GM19397 (cell line): ENCODE measurements around the gene PLD5.
"Not testable (repeated sequence)": the region's sequence is repeated elsewhere in the genome, so short reads cannot be mapped to it uniquely, and the experiment has no call there.

ENCODE experiments used
- ATAC-seq: cut with Tn5 transposase; IDR thresholded peaks from one replicate; pipeline ENCODE4 v1.9.1; 2021; ENCODE audit warnings: mild to moderate bottlenecking, moderate library complexity; ENCODE audit not compliant: unreplicated experiment

PLD5 gene

DNA sequence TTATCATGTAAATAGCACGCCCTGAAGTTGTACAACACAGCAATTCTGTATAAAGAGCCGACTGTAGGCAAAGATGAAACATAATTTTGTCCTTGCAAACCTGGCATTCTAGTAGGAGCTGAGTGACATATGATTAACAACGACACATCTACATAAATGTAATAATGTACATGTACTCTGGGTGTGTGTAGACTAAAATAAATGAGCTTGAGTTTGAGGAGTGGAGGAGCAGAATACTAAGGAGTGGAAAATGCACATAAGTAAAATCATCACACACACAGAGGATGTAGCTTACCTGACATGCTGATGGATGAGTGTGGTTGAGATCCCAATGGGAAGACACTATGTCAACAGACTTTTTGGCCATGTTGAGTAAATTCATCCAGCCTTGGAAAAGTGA, 236.4 kb downstream of the PLD5 start:
- not testable (repeated sequence) for ATAC-seq

DNA sequence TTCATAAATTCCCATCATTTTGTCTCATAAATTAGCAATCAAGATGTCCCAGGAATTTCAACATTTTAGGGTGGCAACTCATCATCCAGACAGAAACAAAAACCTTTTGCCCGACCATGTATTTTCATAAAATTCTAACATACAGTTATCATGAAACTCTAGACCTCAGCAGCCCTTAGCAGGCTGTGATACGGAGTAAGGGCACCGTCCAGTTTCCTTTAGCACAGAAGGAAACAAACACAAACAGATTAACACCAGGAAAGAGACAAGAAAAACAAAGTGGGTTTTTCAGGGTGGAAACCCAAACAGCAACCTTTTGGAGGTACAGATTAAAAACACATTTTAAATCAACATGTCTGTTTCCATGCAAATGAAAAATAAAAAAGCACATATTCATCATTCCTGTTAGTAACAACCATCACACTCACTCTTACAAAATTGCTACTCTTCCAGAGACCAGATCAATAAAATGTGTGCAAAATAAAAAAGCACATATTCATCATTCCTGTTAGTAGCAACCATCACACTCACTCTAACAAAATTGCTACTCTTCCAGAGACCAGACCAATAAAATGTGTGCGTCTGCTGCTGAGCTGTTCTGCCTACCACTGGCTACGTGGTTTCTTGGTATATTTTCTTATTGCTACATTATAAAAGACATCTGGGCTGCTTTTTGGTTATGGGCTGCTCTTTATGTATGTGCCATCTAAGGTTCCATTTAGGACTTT, 241.6 kb downstream of the PLD5 start:
- ATAC-seq: not testable (repeated sequence)

DNA sequence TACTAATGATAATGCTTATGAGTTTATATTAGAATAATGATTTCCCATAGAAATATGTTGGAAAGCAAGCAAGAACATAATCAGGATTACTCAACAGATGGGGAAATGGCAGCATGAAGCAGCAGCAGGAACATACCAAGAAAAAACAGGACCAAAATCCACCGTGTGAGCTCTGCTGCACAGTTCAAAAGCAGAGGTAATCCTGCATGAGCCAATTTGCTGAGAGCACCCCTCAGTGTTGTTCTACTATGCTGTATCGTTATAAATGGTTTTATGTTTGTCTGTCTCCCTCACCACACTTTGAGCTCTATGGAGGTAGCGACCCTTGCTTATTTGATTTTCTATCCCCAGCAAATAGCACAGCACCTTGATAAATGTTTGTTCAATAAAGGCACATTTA, 246.1 kb downstream of the PLD5 start:
- ATAC-seq: not testable (repeated sequence)

DNA sequence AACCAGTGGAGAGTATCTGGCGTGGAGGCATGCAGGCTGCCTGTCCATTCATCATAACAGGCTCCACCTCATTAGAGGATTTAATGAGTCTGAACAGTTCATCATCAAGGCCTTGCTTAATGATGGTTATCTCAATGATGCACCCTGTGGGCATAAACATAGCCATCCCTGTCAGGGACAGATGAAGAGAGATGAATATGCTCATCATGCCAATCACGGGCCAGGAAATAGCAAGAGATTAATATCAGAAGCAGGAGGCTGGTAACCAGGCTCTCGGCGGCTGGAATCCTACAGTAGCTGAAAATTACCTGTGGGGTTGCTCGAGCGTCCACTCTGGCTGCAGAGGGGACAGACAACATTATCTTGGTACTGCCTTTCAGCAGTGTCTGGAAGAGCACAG, 247.7 kb downstream of the PLD5 start:
- ATAC-seq: not testable (repeated sequence)

DNA sequence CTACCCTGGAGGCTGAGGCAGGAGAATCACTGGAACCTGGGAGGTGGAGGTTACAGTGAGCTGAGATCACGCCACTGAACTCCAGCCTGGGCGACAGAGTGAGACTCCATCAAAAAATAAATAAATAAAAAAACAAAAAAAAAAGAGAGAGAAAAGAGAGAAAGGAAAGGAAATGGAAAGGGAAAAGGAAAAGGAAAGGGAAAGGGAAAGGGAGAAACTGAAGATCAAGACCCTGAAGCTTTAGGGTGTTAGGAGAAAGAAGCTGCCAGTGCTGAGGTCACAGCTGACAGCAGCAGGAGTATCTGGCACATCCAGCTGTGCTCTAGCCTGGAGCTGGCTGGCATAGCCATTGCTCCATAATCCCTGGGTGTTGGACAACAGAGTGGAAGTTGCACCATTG, 257.5 kb downstream of the PLD5 start:
- not testable (repeated sequence) for ATAC-seq

DNA sequence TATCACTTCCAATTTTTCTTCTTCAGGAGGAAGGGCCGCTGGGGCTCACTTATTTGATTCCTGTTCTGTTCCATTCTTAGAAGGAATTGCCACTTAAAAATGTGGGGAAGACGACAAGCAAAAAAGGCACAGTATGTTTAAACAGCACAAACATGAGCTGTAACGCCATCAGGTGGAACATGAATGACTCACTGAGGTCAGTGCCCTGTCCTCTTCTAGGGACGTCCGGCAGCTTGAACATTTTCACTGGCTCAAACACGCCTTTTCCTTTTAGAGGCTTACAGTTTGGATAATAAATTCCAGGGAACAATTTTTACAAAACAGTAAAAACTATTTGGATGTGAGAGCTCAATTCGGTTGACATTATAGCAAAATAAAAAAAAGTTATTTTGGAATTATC, 260.1 kb downstream of the PLD5 start:
- ATAC-seq: not testable (repeated sequence)

DNA sequence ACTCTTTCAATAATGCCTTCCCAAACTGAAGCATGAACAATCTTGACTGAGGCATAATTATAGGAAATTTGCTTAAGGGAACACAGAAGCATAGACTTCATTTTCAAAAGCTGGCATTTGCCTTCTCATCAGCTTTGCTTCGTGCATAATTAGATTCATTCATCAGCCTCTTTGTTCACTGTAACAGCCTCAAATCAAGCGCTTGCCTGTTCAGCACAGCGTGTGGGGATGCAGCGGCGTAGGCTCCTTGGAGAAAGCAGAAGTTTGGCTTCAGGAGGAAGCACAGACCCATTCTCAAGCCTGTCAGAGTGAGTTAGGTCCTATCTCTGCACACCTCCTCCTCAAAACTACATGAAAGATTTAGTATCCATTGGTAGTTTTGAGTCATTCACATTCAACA, 279.2 kb downstream of the PLD5 start:
- no peak for ATAC-seq

DNA sequence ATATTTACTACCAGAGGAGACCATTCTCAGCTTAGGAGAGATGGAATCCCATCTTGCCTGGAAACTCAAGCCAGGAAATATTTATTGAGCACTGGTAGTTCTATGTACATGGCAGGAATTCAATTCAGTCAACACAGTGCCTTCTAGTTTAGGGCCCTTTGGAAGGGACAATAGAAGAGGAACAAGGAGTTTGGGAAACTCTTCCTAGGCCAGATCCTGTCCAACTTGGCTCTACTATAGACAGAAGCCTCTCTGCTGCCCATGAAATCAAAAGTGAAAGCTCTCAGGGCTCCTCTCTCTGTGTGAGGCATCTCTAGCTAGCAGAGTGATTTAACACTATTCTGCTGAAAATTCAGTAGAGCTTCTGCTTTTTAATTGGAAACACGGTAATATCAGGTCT, 281.0 kb downstream of the PLD5 start:
- ATAC-seq: peak; percentile 95

DNA sequence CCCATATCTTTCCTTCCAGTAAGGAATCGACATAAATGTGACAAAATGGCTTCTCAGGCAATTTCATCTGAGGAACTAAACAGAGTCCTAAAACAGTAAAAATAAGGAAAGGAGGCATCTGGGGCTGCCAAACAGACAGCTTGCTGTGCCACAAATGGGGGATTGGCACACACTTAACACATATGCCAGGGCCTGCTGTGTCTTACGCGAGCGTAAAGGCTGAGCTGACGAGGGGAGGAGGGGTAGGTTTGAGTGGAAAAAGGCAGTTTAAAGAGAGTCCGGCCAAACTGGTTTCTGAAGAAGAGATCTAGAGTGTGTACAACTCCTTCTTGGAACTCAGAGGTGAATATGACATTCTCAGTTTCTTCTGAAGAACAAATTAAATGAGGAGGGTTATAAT, 281.5 kb downstream of the PLD5 start:
- ATAC-seq: peak; percentile 5

DNA sequence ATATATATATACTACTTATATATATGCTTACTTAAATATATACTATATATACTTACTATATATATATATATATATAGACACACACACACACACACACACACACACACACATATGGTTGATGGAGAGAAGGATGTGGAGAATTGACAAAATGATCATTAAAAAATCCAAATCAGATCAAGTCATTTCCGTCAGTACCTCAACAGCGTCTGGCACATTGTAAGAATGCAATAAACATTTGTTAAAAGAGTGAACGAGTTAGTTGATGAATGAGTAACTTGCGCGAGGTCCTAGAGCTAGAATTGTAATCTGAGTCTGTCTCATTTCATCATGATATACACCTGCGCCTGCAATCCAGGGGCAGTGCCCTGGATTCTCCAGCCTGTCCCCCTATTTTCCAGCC, 282.6 kb downstream of the PLD5 start:
- no peak for ATAC-seq

DNA sequence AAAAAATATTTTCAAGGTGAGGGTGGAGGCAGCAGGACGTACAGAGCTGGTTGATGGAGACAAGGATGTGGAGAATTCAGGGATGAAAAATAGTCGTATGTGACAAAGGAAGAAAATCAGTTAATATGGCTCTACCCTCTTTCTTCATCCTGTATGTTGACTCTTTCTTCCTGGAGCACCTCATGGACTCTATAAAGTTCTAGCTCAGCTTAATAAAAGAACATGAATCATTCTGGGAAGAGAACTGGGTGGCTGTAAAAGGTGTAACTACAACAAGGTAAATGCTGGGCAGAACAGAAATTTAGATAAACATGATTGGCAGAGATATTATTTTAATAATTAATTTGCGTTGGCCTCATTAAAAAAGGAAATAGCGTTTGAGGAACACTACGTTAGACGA, 283.8 kb downstream of the PLD5 start:
- ATAC-seq: no peak

DNA sequence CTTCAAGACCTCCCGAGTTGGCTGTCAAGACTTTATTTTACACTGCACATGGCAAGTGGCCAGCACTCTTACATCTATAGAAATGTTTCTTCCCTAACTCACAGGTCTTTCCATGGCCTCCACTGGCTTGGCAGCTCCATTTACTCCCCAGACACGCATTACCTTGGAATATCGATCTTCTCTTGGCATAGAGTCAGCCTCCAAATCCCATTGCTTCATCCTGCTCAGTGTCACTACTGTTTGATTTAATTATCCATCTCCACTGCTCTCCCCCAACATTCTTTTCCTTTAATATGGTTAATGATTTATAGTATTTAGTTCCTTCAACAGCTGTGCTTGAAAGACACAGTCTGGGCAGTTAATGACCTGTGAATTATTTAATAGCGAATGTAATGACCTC, 284.4 kb downstream of the PLD5 start:
- no peak for ATAC-seq

DNA sequence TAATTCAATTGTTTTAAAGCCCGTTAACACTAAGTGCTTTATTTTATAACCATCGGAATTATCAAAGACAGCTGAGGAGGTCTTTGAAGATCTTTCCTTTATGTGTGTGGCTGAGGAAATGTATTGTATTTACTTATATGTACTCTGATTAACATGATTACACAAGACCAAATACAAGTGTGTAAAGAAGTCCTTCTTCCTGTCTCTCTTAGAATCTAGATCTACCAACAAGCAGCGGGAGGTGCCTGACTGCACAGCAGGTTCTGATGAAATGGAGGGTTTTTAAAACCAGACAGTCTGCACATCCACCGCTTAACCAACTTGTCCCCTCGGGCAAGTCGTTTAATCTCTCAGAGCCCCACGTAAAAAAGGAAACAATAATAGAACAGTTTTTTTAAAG, 285.1 kb downstream of the PLD5 start:
- ATAC-seq: no peak

DNA sequence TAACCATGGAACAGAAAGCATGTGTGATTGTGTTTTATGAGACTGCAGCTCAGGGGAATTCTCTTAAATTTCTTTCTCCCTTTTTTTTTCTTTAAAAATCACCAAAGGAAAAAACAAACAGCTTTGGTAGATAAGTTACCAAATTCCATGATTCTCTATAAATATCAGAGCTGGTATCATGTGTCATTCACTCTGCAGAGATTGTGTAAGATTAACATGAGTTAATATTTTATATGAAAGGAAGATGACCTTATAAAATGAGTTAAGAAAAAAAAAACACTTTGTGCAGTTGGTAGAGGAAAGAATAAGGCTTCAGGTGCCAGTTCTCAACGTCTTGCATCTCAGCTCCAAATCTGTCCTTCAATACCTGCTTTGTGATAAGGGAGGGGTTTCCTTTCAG, 287.4 kb downstream of the PLD5 start:
- ATAC-seq: no peak

DNA sequence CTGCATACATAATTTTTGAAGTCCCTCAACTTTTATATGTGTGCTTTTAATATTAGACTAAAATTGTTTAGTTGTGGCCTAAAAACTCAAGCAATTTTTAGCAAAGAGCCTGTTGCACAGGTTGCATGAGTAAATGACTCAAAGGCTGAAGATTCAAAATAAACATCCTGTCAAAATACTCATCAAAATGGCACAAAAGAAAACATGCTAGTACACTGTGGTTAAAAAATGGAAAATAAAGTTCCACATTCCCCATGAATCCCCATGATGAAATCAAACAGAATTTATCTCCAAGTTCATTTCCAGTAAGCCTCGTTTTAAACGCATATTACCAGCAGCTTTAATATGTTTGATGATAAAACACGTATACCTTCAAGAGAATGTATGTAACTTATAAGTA, 295.5 kb downstream of the PLD5 start:
- ATAC-seq: no peak

DNA sequence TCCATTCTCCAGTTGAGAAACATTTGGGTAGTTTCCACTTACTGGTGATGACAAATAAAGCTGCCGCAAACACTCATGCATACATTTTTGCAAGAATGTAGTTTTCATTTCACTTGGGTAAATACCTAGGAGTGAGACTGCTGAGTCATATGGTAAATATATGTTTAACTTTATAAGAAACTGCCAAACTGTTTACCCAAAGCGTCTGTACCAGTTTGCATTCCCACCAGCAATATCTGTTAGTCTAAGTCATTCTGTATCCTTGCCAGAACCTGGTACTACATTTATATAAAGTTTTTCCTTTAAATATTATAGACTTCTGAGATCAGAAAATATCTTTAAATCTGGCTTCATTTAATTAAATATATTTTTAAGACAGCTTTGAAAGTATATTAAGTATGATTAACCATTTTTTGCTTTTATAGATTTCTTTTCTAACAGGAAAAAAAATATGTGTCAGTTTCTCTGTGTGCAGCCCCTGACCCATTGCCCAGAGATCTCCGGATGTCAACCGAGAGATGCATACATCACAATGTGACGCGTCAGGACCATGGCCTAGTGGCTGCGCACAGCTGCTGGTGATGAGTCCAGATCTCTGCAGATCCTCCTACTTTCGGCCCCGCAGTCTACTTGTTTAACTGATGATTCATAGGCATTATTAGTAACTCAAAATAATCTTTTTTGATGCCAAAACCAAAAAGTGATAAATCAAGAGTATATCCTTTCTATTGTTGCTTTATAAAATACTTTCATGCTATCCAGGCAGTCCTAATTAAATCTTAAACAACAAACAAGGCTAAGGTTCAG, 298.5 kb downstream of the PLD5 start:
- ATAC-seq: peak; percentile 57

DNA sequence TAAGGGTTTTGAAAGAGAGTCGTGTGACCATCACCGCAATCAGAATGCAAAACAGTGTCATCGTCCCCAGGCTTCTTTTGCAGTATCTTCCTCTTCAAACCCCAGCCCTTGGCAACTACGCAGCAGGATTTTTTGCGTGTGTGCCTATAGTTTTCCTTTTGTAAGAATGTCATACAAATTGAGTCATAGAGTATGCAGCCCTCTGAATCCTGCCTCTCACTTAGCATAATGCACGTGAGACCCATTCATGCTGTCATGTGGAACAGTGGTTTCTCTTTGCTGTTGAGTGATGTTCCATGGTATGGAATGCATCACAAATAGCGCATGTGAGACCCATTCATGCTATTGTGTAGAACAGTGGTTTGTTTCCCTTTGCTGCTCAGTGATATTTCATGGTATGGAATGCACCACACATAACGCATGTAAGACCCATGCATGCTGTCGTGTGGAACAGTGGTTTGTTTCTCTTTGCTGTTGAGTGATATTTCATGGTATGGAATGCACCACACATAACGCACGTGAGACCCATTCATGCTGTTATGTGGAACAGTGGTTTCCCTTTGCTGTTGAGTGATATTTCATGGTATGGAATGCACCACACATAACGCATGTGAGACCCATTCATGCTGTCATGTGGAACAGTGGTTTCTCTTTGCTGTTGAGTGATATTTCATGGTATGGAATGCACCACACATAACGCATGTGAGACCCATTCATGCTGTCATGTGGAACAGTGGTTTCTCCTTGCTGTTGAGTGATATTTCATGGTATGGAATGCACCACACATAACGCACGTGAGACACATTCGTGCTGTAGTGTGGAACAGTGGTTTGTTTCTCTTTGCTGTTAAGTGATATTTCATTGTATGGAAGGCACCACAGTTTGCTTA, 299.4 kb downstream of the PLD5 start:
- ATAC-seq: not testable (repeated sequence)

DNA sequence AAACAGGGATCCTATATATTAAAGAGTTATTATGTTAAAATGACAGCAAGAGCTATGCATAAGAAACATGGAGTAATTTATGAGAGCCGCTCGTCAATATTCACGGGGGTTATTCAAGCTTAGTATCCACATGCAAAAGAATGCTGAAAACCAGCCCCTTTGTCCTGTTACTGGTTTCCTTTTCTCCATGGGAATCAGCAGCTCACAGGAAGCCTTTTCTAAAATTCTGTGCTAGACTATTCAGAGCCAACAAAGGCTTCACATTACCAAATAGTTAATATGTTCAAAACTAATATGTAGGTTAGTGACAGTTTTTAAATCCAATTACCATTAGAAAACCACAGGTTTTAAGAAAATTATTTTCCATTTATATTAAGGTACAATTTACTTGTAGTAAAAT, 300.0 kb downstream of the PLD5 start:
- no peak for ATAC-seq

DNA sequence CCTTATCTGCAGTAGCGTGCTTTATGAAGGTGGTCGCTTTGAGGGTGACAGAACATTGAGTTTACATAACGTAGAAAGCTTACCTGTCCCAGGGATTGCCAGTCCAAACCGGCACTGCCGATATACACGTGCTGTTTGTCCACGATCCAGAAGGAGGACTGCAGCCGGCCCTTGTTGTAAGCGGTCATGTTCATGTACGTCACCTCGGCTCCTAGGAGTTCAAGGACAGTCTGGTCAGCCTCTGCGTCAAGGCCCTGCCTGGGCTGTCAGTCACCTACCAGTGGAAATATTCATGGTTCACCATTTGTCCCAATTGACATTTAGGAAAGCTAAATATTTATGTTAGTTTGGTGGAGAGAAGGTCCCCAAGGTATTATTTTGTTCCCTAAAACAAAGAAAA, 304.6 kb downstream of the PLD5 start:
- ATAC-seq: no peak

DNA sequence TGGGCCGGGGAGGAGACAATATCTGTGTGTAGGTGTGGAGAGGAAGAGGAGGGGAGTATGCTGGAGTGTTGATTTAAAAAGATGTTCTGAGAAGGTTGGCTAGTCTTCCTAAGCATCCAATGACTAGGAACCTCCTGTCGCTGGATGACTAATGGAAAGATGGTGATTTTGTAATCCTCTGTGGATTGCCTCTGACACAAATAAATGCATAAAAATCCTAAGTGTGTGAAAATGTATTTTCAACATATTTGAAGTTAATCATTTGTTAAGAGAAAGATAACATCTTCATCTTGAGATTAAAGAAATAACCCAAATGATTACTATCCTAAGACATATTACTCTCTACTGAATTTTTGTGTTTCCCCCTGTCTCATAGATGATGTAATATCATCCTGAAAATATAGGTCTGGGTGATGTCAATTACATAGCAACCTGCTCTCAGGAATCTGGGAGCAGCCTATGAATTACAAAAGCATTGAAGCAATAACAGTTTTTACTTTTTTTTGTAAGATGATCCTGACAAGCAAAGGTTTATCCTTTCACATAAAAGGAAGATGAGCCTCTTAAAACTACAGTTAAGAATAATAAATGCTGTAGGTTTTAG, 305.1 kb downstream of the PLD5 start:
- no peak for ATAC-seq

DNA sequence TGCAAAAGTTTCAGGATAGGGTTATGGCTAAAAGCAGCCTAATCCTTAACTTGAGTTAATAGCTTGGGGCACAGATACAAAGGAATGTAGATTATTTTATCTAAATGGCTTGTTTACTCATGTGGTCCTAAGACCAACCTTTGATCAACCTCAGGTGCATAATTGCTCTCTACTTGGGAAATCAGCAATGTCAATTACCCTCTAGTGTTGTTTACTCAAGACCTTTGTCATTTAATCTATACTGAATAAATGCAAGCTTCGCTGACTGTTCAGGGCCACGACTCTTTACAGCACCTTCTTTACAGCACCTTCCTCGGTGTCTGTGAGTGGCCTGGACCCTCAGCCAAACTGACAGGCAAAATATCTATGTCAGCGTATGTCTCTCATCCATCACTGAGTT, 308.1 kb downstream of the PLD5 start:
- ATAC-seq: no peak
